ENCODE data around the gene TAF4. TPM values are rescaled to one million over a fixed set of nuclear protein-coding genes. Genes with fewer than 3 reads are reported as not detected.
A peak's percentile ranks its signal among the peaks of the same experiment; 100 is the strongest.

The TAF4 gene
- total and polyA plus RNA-seq, 2 of the 13 experiments (the other 11 are each of a cell fraction or from before 2014, with no cell fraction given) = 5.9 to 12.0 TPM

- H3K9me3 ChIP-seq (ENCODE audit: low read length) = no peaks in the 10 kb centered on the region
- no peak overlapping the region for H3K27ac ChIP-seq (ENCODE audit: extremely low read length, insufficient read depth, low read length)
- H3K79me2 ChIP-seq (ENCODE audit: insufficient read depth, low read length) = no peaks in the 10 kb centered on the region
- no peaks in the 10 kb centered on the region for H3K36me3 ChIP-seq (replicated peaks in 1 of 2; ENCODE audit: control insufficient read depth in 1 of 2, insufficient read depth in 2 of 2, low read length in 2 of 2)
- POLR2A ChIA-PET = interaction anchor here (0.6 to 3.9 kb wide), 4 partner anchors 21 to 36 kb away, joined by 4 to 36 read pairs (median 6); partner anchors contain the start of gene TAF4
- H3K9ac ChIP-seq (ENCODE audit: insufficient read depth, low read depth, low read length) = no peak overlapping the region
- H3K27me3 ChIP-seq (ENCODE audit: control insufficient read depth in 1 of 2, insufficient read depth in 2 of 2, low read length in 2 of 2) = peaks cover 13 to 46% of the 10 kb centered on the region in 2 experiments; a peak in 4 of 5 replicates
- no peak overlapping the region for H3K4me3 ChIP-seq (replicated peaks in 1 of 3; ENCODE audit: insufficient read depth in 1 of 3, low read depth in 2 of 3, low read length in 3 of 3)
- peaks cover 10% of the 10 kb centered on the region for H3K4me1 ChIP-seq (ENCODE audit: insufficient read depth, low read length)
- ATAC-seq (peak; percentile 40), DNase-seq (ENCODE audit: low spot score) (peak; percentile 80), FAIRE-seq (peak; percentile 43)
- CTCF ChIA-PET (ENCODE audit: low intra/inter-chr PET ratio, low total read pairs) = no interaction called here
- H2AFZ ChIP-seq (ENCODE audit: low read length) = no peak overlapping the region
- no TSS peak for BruUV-seq (replicated peaks)
- in situ Hi-C loops (cut with HindIII; ENCODE audit: extremely low pct_ligation_motif_present, low pct_unique_long_range_greater_than_20kb) = no loop called here
- H3K4me2 ChIP-seq (ENCODE audit: low read depth, low read length) = no peak overlapping the region
- H4K20me1 ChIP-seq (ENCODE audit: insufficient read depth, low read length) = no peaks in the 10 kb centered on the region
- WGBS (ENCODE audit: low lambda C conversion rate) = 37% methylated on average over 15 of the region's 15 CpGs
- intact Hi-C loops (cut with micrococcal nuclease; ENCODE audit: unreplicated experiment) = no loop called here
- TF ChIP-seq SKIL (CRISPR knock-in tag; IDR thresholded peaks at IDR 0.05; ENCODE audit: borderline replicate concordance) = no peak
- no peak for TF ChIP-seq DNMT1 (CRISPR knock-in tag; IDR thresholded peaks at IDR 0.05)
- peak; percentile 80; the same call in 1 of the 2 replicates for TF ChIP-seq JUNB (CRISPR knock-in tag; IDR thresholded peaks at IDR 0.05; ENCODE audit: borderline replicate concordance)
- no peak for TF ChIP-seq ZNF816 (CRISPR knock-in tag; IDR thresholded peaks at IDR 0.05; ENCODE audit: borderline replicate concordance)
- no peak for TF ChIP-seq HNRNPLL (IDR thresholded peaks at IDR 0.05; ENCODE audit: low read depth, low read length, poor library complexity, severe bottlenecking)
- no peak for TF ChIP-seq ZNF770 (CRISPR knock-in tag; IDR thresholded peaks at IDR 0.05)
- no peak for TF ChIP-seq ZNF101 (CRISPR knock-in tag; IDR thresholded peaks at IDR 0.05; ENCODE audit: borderline replicate concordance, low read depth)
- no peak for TF ChIP-seq ZFX (CRISPR knock-in tag; IDR thresholded peaks at IDR 0.05; ENCODE audit: low read depth)
- no peak for TF ChIP-seq ZMYM4 (CRISPR knock-in tag; IDR thresholded peaks at IDR 0.05)
- TF ChIP-seq PRPF4 (IDR thresholded peaks at IDR 0.05; ENCODE audit: low read depth, low read length, poor library complexity, severe bottlenecking) = no peak
- peak; percentile 82 for TF ChIP-seq FOXP4 (CRISPR knock-in tag; IDR thresholded peaks at IDR 0.05)
- TF ChIP-seq BORCS8-MEF2B (CRISPR knock-in tag; IDR thresholded peaks at IDR 0.05) = no peak
- peak; percentile 67; the same call in 1 of the 2 replicates for TF ChIP-seq ATF1 (CRISPR knock-in tag; IDR thresholded peaks at IDR 0.05)
- TF ChIP-seq HOMEZ (CRISPR knock-in tag; IDR thresholded peaks at IDR 0.05; ENCODE audit: low read depth) = no peak
- peak; percentile 43 for TF ChIP-seq TBL1XR1 (IDR thresholded peaks at IDR 0.05; ENCODE audit: borderline replicate concordance, low read length, partially characterized antibody)
Measured at GRCh38 chr20:62088258-62089127, 22.8 kb upstream of the TAF4 start.

All from HepG2 (cell line).